Stromal cell of bone marrow (primary cell): ENCODE measurements around the gene CTBP1.

ENCODE experiments used
- DNase-seq: peaks from one replicate; pipeline ENCODE4 v3.0.0-alpha.2; 2012; ENCODE audit warnings: low read depth

The CTBP1 gene

GRCh38 chr4:1283711-1284110 is 34.8 kb upstream of the CTBP1 start:
- DNase-seq = no peak

- DNase-seq = no peak
Measured at GRCh38 chr4:1279253-1279652, 30.3 kb upstream of the CTBP1 start.

- no peak for DNase-seq
Measured at GRCh38 chr4:1277667-1278665, 29.0 kb upstream of the CTBP1 start.

- DNase-seq = no peak
Measured at GRCh38 chr4:1276984-1277383, 28.1 kb upstream of the CTBP1 start.

GRCh38 chr4:1274871-1275270 is 25.9 kb upstream of the CTBP1 start:
- DNase-seq = no peak

GRCh38 chr4:1271686-1272085 is 22.8 kb upstream of the CTBP1 start:
- DNase-seq = no peak

GRCh38 chr4:1269209-1269608 is 20.3 kb upstream of the CTBP1 start:
- DNase-seq = no peak

- no peak for DNase-seq
Measured at GRCh38 chr4:1266881-1267763, 18.2 kb upstream of the CTBP1 start.

- no peak for DNase-seq
Measured at GRCh38 chr4:1265351-1265750, 16.4 kb upstream of the CTBP1 start.

- no peak for DNase-seq
Measured at GRCh38 chr4:1264942-1265341, 16.0 kb upstream of the CTBP1 start.

- DNase-seq = no peak
Measured at GRCh38 chr4:1261107-1261928, 12.4 kb upstream of the CTBP1 start.

- no peak for DNase-seq
Measured at GRCh38 chr4:1260418-1261106, 11.6 kb upstream of the CTBP1 start.

GRCh38 chr4:1259966-1260365 is 11.0 kb upstream of the CTBP1 start:
- no peak for DNase-seq

GRCh38 chr4:1258457-1258856 is 9.5 kb upstream of the CTBP1 start:
- no peak for DNase-seq

- DNase-seq = no peak
Measured at GRCh38 chr4:1255699-1256098, 6.8 kb upstream of the CTBP1 start.

GRCh38 chr4:1255151-1255550 is 6.2 kb upstream of the CTBP1 start:
- peak; percentile 13 for DNase-seq

- DNase-seq = no peak
Measured at GRCh38 chr4:1253831-1254230, 4.9 kb upstream of the CTBP1 start.

- DNase-seq = no peak
Measured at GRCh38 chr4:1252928-1253492, 4.1 kb upstream of the CTBP1 start.

GRCh38 chr4:1251773-1252066 is 2.8 kb upstream of the CTBP1 start:
- no peak for DNase-seq

GRCh38 chr4:1250921-1251772 is 2.2 kb upstream of the CTBP1 start:
- DNase-seq = no peak

GRCh38 chr4:1250527-1250812 is 1.5 kb upstream of the CTBP1 start:
- DNase-seq = no peak
